ENCODE data around the gene TLR5. TPM values are rescaled to one million over a fixed set of nuclear protein-coding genes. Genes with fewer than 3 reads are reported as not detected.

Gene TLR5
- total RNA-seq, 1 experiment from 2014 or later, result 1.8 TPM

- no peak for DNase-seq
- Histone ChIP-seq H3K9me3 (no peaks in the 10 kb centered on the region), H3K4me1 (peaks cover 25% of the 10 kb centered on the region; the same call in 1 of the 2 replicates), H3K4me3 (ENCODE audit: low read depth, low read length) (no peak overlapping the region), H3K27me3 (replicated peaks; ENCODE audit: control insufficient read depth, insufficient read depth, low read length) (no peaks in the 10 kb centered on the region), H3K36me3 (ENCODE audit: control insufficient read depth, insufficient read depth, low read length) (no peaks in the 10 kb centered on the region; the same call in 1 of the 2 replicates)
- Mint-ChIP-seq H3K36me3 (ENCODE audit: insufficient read depth, unreplicated experiment) (peaks cover 7% of the 10 kb centered on the region), H3K4me3 (ENCODE audit: unreplicated experiment) (no peak overlapping the region), H3K9me3 (ENCODE audit: unreplicated experiment) (no peaks in the 10 kb centered on the region), H3K27ac (ENCODE audit: unreplicated experiment) (no peak overlapping the region), H3K4me1 (ENCODE audit: low read depth, unreplicated experiment) (peaks cover 15% of the 10 kb centered on the region), H3K27me3 (ENCODE audit: insufficient read depth, unreplicated experiment) (no peaks in the 10 kb centered on the region)
- ChIA-PET POLR2A (no interaction called here), CTCF (interaction anchor here (0.7 to 1.7 kb wide), 2 partner anchors 12 to 548 kb away, joined by 5 read pairs; no protein-coding TSS in a partner anchor)
- no TSS peak for BruUV-seq (replicated peaks)
- no peak for TF ChIP-seq CTCF (IDR thresholded peaks at IDR 0.05; ENCODE audit: insufficient read depth in 1 of 2, low read depth in 1 of 2, low read length in 1 of 2, severe bottlenecking in 1 of 2, unreplicated experiment in 1 of 2)
- intact Hi-C loops (cut with micrococcal nuclease; ENCODE audit: unreplicated experiment), result loop anchor here (2.0 kb wide), 1 partner anchor 77 kb away; no protein-coding TSS in a partner anchor
These were observed 7.0 kb downstream of the TLR5 start for GRCh38 chr1:223136086-223136485.

GRCh38 chr1:223135176-223135942, 7.7 kb downstream of the TLR5 start:
- intact Hi-C loops (cut with micrococcal nuclease; ENCODE audit: unreplicated experiment), result no loop called here
- ChIA-PET POLR2A (no interaction called here), CTCF (interaction anchor here (0.7 to 1.7 kb wide), 2 partner anchors 12 to 548 kb away, joined by 5 read pairs; no protein-coding TSS in a partner anchor)
- H3K36me3 Mint-ChIP-seq (ENCODE audit: insufficient read depth, unreplicated experiment), result peaks cover 7% of the 10 kb centered on the region
- BruUV-seq (replicated peaks), result no TSS peak
- H3K27me3 ChIP-seq (replicated peaks; ENCODE audit: control insufficient read depth, insufficient read depth, low read length), result no peaks in the 10 kb centered on the region
- H3K4me3 Mint-ChIP-seq (ENCODE audit: unreplicated experiment), result no peak overlapping the region
- H3K27ac Mint-ChIP-seq (ENCODE audit: unreplicated experiment), result peak overlapping the region; percentile 77
- peaks cover 15% of the 10 kb centered on the region for H3K4me1 Mint-ChIP-seq (ENCODE audit: low read depth, unreplicated experiment)
- H3K4me1 ChIP-seq, result peaks cover 25% of the 10 kb centered on the region; the same call in 1 of the 2 replicates
- DNase-seq, result no peak
- H3K36me3 ChIP-seq (ENCODE audit: control insufficient read depth, insufficient read depth, low read length), result no peaks in the 10 kb centered on the region; the same call in 1 of the 2 replicates
- no peaks in the 10 kb centered on the region for H3K27me3 Mint-ChIP-seq (ENCODE audit: insufficient read depth, unreplicated experiment)
- no peaks in the 10 kb centered on the region for H3K9me3 Mint-ChIP-seq (ENCODE audit: unreplicated experiment)
- H3K4me3 ChIP-seq (ENCODE audit: low read depth, low read length), result no peak overlapping the region
- TF ChIP-seq CTCF (IDR thresholded peaks at IDR 0.05; ENCODE audit: insufficient read depth in 1 of 2, low read depth in 1 of 2, low read length in 1 of 2, severe bottlenecking in 1 of 2, unreplicated experiment in 1 of 2), result no peak
- H3K9me3 ChIP-seq, result no peaks in the 10 kb centered on the region

GRCh38 chr1:223133824-223134435, 9.1 kb downstream of the TLR5 start:
- Histone ChIP-seq H3K4me1 (peaks cover 25% of the 10 kb centered on the region; the same call in 1 of the 2 replicates), H3K4me3 (ENCODE audit: low read depth, low read length) (peak overlapping the region; percentile 33), H3K9me3 (no peaks in the 10 kb centered on the region), H3K36me3 (ENCODE audit: control insufficient read depth, insufficient read depth, low read length) (no peaks in the 10 kb centered on the region; the same call in 1 of the 2 replicates), H3K27me3 (replicated peaks; ENCODE audit: control insufficient read depth, insufficient read depth, low read length) (no peaks in the 10 kb centered on the region)
- Mint-ChIP-seq H3K27ac (ENCODE audit: unreplicated experiment) (peak overlapping the region; percentile 77), H3K4me3 (ENCODE audit: unreplicated experiment) (peak overlapping the region; percentile 77), H3K9me3 (ENCODE audit: unreplicated experiment) (no peaks in the 10 kb centered on the region), H3K36me3 (ENCODE audit: insufficient read depth, unreplicated experiment) (peaks cover 7% of the 10 kb centered on the region), H3K4me1 (ENCODE audit: low read depth, unreplicated experiment) (peaks cover 15% of the 10 kb centered on the region), H3K27me3 (ENCODE audit: insufficient read depth, unreplicated experiment) (no peaks in the 10 kb centered on the region)
- intact Hi-C loops (cut with micrococcal nuclease; ENCODE audit: unreplicated experiment), result loop anchor here (1.0 to 5.0 kb wide), 4 partner anchors 15 to 550 kb away; partner anchors contain the start of gene SUSD4
- ChIA-PET POLR2A (interaction anchor here (1.0 to 1.1 kb wide), 2 partner anchors 15 to 421 kb away, joined by 3 read pairs; no protein-coding TSS in a partner anchor), CTCF (interaction anchor here (0.6 to 1.8 kb wide), 34 partner anchors 10 to 615 kb away, joined by 3 to 31 read pairs (median 4); partner anchors contain the start of genes SUSD4 and TLR5)
- no TSS peak for BruUV-seq (replicated peaks)
- TF ChIP-seq CTCF (IDR thresholded peaks at IDR 0.05; ENCODE audit: insufficient read depth in 1 of 2, low read depth in 1 of 2, low read length in 1 of 2, severe bottlenecking in 1 of 2, unreplicated experiment in 1 of 2), result peak; percentile 90 to 96
- peak; percentile 86 to 91 for DNase-seq
